ENCODE results near the gene TXNL4B.

DNA sequence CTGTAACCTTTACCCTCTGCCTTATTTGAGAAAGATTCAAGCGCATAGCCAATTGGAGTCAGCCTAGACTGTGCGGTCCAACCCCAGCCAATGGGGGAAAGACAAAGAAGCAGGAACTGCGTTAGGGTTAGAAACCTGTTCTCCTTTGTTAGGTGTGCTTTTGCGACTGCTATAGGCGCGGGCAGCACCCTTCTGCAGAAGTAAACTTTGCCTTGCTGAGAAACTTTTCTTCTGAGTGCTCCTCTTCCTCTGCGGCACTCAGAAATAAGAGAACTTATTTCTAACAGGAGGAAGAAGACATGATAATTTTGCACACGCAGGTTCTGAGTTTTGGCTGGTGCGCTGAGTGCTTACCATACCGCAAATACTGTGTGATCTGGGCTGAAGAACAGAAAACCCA is 9.0 kb downstream of the TXNL4B start:
- TF ChIP-seq EZH2 (IDR thresholded peaks at IDR 0.05; ENCODE audit: borderline replicate concordance, insufficient read depth, low read depth, low read length, poor library complexity, severe bottlenecking): no peak
- TF ChIP-seq, protein P1, sequence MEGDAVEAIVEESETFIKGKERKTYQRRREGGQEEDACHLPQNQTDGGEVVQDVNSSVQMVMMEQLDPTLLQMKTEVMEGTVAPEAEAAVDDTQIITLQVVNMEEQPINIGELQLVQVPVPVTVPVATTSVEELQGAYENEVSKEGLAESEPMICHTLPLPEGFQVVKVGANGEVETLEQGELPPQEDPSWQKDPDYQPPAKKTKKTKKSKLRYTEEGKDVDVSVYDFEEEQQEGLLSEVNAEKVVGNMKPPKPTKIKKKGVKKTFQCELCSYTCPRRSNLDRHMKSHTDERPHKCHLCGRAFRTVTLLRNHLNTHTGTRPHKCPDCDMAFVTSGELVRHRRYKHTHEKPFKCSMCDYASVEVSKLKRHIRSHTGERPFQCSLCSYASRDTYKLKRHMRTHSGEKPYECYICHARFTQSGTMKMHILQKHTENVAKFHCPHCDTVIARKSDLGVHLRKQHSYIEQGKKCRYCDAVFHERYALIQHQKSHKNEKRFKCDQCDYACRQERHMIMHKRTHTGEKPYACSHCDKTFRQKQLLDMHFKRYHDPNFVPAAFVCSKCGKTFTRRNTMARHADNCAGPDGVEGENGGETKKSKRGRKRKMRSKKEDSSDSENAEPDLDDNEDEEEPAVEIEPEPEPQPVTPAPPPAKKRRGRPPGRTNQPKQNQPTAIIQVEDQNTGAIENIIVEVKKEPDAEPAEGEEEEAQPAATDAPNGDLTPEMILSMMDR (IDR thresholded peaks at IDR 0.05): no peak
